ENCODE results near the gene PAX2.

DNA sequence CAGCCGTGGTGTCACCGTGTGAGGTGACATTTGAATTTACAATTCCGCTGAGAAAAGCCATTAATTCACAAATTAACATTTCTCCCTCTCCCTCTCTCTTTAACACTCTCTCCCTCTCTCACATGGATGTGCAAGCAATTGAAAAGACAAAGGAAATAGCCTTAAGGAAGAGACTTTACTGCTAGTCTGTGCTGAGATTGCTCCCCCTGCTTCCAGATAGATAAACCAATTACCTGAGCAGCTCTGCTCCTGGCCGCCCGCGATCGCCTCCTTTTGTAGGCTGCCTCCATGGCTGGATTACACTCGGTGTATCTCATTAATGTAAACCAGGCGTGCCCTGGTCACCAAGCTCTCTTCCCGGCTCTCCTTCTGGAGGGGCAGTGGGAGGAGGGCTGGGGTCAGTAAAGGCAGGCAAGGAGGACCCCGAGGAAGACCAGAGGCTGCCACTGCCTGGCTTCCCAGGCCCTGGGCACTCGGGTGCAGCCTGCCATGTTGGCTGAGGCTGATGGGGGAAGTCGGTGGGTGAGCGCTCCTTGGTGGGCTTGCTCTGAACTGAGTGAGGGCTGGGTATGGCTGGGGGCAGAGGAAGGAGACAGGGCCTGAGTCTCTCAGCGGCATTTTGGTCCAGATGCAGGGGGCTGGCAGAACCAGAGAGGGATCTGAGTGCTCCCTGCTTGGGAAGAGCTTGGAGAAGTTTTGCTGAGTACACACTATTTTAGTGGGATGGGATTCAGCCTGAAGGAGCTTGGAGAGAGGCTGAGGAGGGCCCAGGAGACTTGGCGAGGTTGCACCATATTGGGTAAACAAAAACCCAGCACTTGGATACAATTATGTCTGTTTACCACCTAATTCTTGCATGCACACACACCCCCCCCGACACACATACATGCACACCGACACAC is 42.9 kb downstream of the PAX2 start:
- TF ChIP-seq TOX (CRISPR knock-in tag; IDR thresholded peaks at IDR 0.05; ENCODE audit: borderline replicate concordance) (no peak), BACH2 (CRISPR knock-in tag; IDR thresholded peaks at IDR 0.05; ENCODE audit: borderline replicate concordance) (no peak), ZFP3 (CRISPR knock-in tag; IDR thresholded peaks at IDR 0.05) (no peak)
- TF ChIP-seq, protein P1, sequence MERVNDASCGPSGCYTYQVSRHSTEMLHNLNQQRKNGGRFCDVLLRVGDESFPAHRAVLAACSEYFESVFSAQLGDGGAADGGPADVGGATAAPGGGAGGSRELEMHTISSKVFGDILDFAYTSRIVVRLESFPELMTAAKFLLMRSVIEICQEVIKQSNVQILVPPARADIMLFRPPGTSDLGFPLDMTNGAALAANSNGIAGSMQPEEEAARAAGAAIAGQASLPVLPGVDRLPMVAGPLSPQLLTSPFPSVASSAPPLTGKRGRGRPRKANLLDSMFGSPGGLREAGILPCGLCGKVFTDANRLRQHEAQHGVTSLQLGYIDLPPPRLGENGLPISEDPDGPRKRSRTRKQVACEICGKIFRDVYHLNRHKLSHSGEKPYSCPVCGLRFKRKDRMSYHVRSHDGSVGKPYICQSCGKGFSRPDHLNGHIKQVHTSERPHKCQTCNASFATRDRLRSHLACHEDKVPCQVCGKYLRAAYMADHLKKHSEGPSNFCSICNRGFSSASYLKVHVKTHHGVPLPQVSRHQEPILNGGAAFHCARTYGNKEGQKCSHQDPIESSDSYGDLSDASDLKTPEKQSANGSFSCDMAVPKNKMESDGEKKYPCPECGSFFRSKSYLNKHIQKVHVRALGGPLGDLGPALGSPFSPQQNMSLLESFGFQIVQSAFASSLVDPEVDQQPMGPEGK (CRISPR knock-in tag; IDR thresholded peaks at IDR 0.05; ENCODE audit: borderline replicate concordance) = no peak

All from SK-N-SH treated with all-trans-retinoic acid at 6 μM for 48 hours (cell line).